Bronchial epithelial cell (primary cell): ENCODE results near the gene HDAC4. TPM values are rescaled to one million over a fixed set of nuclear protein-coding genes. Genes with fewer than 3 reads are reported as not detected.
"Not testable (repeated sequence)": the region's sequence is repeated elsewhere in the genome, so short reads cannot be mapped to it uniquely, and the experiment has no call there.

Experiments used
- DNase-seq: peaks from one replicate; pipeline ENCODE4 v3.0.0-alpha.2; 2010; ENCODE audit warnings: low read depth
- FAIRE-seq: peaks from 2 replicates; lab custom pipeline; 2011; peaks lifted over from hg19 to GRCh38; lab: Jason Lieb, UNC
- H3K27me3 ChIP-seq: 2 replicates; pipeline ENCODE4 v1.5.1; 2011; ENCODE audit warnings: low read length; ENCODE audit not compliant: control insufficient read depth, insufficient read depth
- H3K36me3 ChIP-seq: 2 replicates; pipeline ENCODE4 v1.5.1; 2011; ENCODE audit warnings: low read length; ENCODE audit not compliant: control insufficient read depth, insufficient read depth
- H3K4me3 ChIP-seq: 2 replicates; pipeline ENCODE4 v1.5.1; 2011; ENCODE audit warnings: mild to moderate bottlenecking, low read depth, low read length, control low read depth
- total RNA-seq: library from RNA; depleted of rRNA; stranded (reverse); fragments of >200 nt; gene quantifications from 2 replicates; pipeline ENCODE4 v1.2.1, GENCODE V29; 2014
- TF ChIP-seq, protein P1 (sequence below): IDR thresholded peaks from 2 replicates; pipeline ENCODE4 v1.5.1; 2011; ENCODE audit warnings: mild to moderate bottlenecking, moderate library complexity, low read length, control low read depth, inconsistent platforms; ENCODE audit not compliant: insufficient read depth, severe bottlenecking

HDAC4 gene
- total RNA-seq, result 5.3 and 12.0 TPM in 2 replicates

DNA sequence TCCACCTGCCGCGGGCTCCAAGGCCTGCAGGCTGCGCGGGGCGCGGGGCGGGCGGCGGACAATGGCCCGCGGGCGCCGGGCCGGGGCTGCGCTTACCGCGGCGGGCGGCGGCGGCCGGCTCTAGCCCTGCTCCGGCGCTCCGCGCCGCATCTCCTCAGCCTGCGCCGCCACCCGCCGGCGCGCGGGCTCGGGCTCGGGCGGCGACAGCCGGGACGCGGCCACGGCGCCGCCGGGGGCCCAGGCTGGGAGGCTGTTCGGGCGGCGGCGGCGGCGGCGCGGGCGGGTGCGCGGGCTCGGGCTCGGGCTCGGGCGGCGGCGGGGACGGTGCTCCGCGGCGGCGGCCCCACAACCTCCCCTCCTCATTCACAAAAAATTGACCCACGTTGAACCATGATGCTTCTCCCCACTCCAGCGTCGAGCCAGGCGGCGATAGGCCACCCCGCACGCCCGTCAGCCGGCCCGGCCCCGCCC lies at the start of gene HDAC4:
Gene HDAC4, minus strand, starts transcription at position 425 of the 471 bp plus-strand sequence. CDS start 48,321 bp downstream, outside the sequence.
- FAIRE-seq (no peak), DNase-seq (no peak)
- TF ChIP-seq, protein P1, sequence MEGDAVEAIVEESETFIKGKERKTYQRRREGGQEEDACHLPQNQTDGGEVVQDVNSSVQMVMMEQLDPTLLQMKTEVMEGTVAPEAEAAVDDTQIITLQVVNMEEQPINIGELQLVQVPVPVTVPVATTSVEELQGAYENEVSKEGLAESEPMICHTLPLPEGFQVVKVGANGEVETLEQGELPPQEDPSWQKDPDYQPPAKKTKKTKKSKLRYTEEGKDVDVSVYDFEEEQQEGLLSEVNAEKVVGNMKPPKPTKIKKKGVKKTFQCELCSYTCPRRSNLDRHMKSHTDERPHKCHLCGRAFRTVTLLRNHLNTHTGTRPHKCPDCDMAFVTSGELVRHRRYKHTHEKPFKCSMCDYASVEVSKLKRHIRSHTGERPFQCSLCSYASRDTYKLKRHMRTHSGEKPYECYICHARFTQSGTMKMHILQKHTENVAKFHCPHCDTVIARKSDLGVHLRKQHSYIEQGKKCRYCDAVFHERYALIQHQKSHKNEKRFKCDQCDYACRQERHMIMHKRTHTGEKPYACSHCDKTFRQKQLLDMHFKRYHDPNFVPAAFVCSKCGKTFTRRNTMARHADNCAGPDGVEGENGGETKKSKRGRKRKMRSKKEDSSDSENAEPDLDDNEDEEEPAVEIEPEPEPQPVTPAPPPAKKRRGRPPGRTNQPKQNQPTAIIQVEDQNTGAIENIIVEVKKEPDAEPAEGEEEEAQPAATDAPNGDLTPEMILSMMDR, result no peak
- Histone ChIP-seq H3K36me3 (no peaks in the 10 kb centered on the region), H3K27me3 (no peaks in the 10 kb centered on the region), H3K4me3 (peak within 1 kb of the TSS; percentile 59)

DNA sequence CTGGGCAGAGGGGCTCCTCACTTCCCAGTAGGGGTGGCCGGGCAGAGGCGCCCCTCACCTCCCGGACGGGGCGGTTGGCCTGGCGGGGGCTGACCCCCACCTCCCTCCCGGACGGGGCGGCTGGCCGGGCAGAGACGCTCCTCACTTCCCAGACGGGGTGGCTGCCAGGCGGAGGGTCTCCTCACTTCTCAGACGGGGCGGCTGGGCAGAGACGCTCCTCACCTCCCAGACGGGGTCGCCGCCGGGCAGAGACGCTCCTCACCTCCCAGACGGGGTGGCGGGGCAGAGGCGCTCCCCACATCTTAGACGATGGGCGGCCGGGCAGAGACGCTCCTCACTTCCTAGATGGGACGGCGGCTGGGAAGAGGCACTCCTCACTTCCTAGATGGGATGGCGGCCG lies 48.6 kb upstream of the HDAC4 start:
- not testable (repeated sequence) for H3K36me3 ChIP-seq, H3K4me3 ChIP-seq, H3K27me3 ChIP-seq, DNase-seq, FAIRE-seq

DNA sequence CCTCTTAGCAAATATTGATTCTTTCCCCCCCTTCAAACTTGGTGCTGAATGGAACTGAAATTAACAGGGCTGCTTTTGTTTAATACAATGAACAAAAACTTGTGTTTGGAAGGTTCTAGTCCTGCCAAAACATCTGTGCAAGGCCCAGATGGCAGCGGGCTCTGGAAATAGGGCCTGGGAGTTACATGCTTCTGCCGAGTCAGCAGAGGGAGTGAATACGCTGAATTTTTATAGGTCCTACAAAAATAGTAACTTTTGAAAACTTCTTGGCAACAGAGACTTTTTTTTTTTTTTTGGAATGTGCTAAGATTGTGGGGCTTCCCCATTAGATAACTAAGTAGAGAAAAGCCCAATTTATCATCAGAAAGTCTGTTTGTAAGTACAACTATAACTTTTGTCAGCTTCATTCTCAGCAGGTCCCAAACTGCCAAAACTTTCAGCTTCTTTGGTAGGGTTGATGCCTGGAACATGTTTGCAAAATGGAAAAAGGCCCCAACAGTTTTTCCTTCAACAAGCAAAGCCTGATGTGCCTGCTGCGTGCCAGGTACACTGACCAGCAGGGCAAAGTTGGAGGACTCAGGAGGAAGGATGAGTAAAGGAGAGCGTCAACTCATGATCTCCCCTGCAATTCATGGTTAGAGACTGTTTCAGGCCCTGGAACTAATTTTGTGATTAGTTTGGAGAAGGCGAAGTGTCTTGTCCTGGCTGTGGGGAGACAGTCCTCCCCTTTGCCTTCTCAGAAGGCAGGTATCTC lies 45.1 kb upstream of the HDAC4 start:
- FAIRE-seq (no peak), DNase-seq (no peak)
- Histone ChIP-seq H3K36me3 (no peaks in the 10 kb centered on the region), H3K4me3 (no peak overlapping the region), H3K27me3 (peaks cover 5% of the 10 kb centered on the region)
- TF ChIP-seq, protein P1, result no peak

DNA sequence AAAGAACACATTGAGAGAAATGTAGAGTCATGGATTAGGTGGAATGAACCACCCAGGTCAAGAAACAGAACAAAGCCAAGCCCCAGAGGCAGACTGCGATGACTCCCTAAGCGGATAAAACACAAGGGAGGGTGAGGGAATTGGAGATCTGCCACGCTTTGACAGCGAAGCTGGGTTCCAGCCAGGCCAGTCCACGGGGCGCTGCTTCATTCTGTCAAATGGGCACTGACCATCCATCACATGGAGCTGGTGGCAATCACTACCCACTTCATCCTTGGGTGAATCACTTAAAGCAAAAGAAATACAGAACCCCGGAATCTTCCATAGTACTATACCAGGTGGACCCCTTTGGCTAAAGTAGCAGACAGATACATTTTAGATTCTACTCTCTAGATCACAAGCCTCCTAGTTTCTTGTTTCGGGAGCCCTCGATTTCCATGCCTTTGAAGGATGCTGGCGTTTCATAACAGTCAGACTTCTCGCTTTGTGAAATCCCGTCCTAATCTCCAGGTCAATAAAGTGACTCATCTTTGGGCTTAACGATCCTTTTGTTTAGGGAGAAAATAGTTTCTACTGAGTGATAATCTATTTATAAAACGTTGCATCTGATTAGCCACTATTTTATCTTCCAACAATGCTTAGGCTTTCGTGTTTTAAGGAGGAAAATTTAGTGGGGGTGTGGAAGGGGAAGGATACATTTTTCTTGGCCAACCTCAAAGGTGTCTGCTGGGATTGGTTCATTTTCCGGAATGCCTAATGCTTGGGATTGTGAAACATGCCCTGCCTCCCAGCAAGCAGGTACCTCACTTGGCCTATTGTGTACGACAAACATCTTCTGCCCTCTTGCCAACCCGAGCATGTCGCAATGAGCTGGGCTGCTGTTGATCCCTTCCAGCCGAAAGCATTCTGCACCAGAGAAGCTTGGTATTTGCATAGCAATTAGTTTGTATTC lies 44.1 kb upstream of the HDAC4 start:
- TF ChIP-seq, protein P1, result no peak
- DNase-seq, result peak; percentile 70
- Histone ChIP-seq H3K36me3 (no peaks in the 10 kb centered on the region), H3K4me3 (no peak overlapping the region), H3K27me3 (peaks cover 8% of the 10 kb centered on the region)
- FAIRE-seq, result peak; percentile 23

DNA sequence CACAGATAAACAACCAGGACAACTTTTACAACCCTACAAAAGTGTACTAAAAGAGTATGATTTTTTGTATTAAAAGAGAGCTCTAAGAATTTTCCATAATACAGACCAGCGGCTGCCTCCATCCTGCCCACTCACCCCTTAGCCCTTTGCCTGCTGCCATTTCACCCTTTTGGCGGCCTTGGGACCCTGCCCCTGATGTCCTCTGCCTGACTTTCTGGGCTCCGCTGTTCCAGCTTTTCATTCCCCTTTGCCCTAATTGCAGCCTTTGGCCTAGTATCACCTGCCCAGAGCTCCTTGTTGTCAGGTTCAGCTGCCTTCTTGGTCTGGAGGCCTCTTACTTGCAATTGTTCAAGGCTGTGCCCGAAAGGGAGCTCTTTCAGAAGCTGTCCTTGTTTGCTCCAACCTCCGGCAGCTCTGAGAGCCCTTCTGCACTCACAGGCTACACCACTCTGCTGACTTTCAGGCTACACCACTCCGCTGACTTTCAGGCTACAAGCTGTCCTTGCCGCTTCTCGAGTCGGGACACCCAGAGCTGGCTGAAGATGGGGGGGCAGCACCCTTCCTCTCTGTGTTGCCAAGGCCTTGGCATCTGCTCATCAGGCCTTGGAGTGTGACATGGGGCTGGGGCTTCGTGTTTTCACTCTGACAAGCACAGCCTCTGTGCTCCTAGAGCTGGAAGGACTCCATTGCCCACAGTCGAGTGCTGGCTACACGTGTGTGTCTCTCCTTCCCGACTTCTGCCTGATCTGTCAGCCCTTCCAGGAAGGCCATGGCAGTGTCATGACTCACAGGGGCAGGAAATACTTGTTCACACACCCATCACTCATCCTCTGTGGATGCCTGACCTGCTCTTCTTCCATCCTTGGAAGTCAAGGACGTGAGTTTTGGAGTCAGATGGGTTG lies 43.1 kb upstream of the HDAC4 start:
- Histone ChIP-seq H3K36me3 (no peaks in the 10 kb centered on the region), H3K27me3 (peaks cover 8% of the 10 kb centered on the region), H3K4me3 (no peak overlapping the region)
- FAIRE-seq, result peak; percentile 84
- TF ChIP-seq, protein P1, result no peak
- DNase-seq, result peak; percentile 67
